ENCODE results near the gene KIF2A.

KIF2A gene

GRCh38 chr5:62348723-62349481 is 42.9 kb downstream of the KIF2A start:
- no peaks in the 10 kb centered on the region for H3K4me1 ChIP-seq (ENCODE audit: control insufficient read depth, insufficient read depth, low read length)
- no peak overlapping the region for H3K4me3 ChIP-seq (ENCODE audit: low read depth, low read length)
- peaks cover 41 to 49% of the 10 kb centered on the region in 2 experiments for H3K36me3 ChIP-seq (ENCODE audit: control insufficient read depth in 2 of 2, insufficient read depth in 1 of 2, low read length in 2 of 2)
- TF ChIP-seq, protein P1, sequence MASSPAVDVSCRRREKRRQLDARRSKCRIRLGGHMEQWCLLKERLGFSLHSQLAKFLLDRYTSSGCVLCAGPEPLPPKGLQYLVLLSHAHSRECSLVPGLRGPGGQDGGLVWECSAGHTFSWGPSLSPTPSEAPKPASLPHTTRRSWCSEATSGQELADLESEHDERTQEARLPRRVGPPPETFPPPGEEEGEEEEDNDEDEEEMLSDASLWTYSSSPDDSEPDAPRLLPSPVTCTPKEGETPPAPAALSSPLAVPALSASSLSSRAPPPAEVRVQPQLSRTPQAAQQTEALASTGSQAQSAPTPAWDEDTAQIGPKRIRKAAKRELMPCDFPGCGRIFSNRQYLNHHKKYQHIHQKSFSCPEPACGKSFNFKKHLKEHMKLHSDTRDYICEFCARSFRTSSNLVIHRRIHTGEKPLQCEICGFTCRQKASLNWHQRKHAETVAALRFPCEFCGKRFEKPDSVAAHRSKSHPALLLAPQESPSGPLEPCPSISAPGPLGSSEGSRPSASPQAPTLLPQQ (tag by site-specific recombination; IDR thresholded peaks at IDR 0.05), result no peak
- TF ChIP-seq ZNF112 (tag by site-specific recombination; IDR thresholded peaks at IDR 0.05), result no peak
- TF ChIP-seq ZBTB7A (tag by site-specific recombination; IDR thresholded peaks at IDR 0.05; ENCODE audit: low read depth), result no peak
- no peak for TF ChIP-seq ZNF664 (tag by site-specific recombination; IDR thresholded peaks at IDR 0.05)
- no peak overlapping the region for H3K27ac ChIP-seq (ENCODE audit: extremely low read depth, low read depth, low read length)
- H3K9me3 ChIP-seq (ENCODE audit: control insufficient read depth, insufficient read depth, low read depth, low read length), result no peaks in the 10 kb centered on the region
- POLR2A ChIA-PET, result no interaction called here
- CTCF ChIA-PET, result interaction anchor here (0.6 kb wide), 1 partner anchor 1536 kb away, joined by 3 read pairs; no protein-coding TSS in a partner anchor

GRCh38 chr5:62354028-62354874 is 48.2 kb downstream of the KIF2A start:
- POLR2A ChIA-PET, result no interaction called here

GRCh38 chr5:62362701-62363100 is 56.7 kb downstream of the KIF2A start:
- H3K27ac ChIP-seq (ENCODE audit: extremely low read depth, low read depth, low read length), result no peak overlapping the region
- H3K4me1 ChIP-seq (ENCODE audit: control insufficient read depth, insufficient read depth, low read length), result no peaks in the 10 kb centered on the region
- no peaks in the 10 kb centered on the region for H3K9me3 ChIP-seq (ENCODE audit: control insufficient read depth, insufficient read depth, low read depth, low read length)
- TF ChIP-seq SCRT2 (tag by site-specific recombination; IDR thresholded peaks at IDR 0.05) (no peak), ZXDB (tag by site-specific recombination; IDR thresholded peaks at IDR 0.05) (no peak), ZNF416 (tag by site-specific recombination; IDR thresholded peaks at IDR 0.05) (no peak), TRIM28 (IDR thresholded peaks at IDR 0.05; ENCODE audit: borderline replicate concordance, low read length) (no peak), ZBTB44 (tag by site-specific recombination; IDR thresholded peaks at IDR 0.05) (no peak), ZNF621 (tag by site-specific recombination; IDR thresholded peaks at IDR 0.05) (no peak), ZNF558 (tag by site-specific recombination; IDR thresholded peaks at IDR 0.05) (no peak), KLF10 (tag by site-specific recombination; IDR thresholded peaks at IDR 0.05) (no peak), ZNF175 (tag by site-specific recombination; IDR thresholded peaks at IDR 0.05) (no peak), BCL11A (tag by site-specific recombination; IDR thresholded peaks at IDR 0.05; ENCODE audit: low read depth) (no peak), ZBTB8A (tag by site-specific recombination; IDR thresholded peaks at IDR 0.05) (no peak), INSM2 (tag by site-specific recombination; IDR thresholded peaks at IDR 0.05) (no peak)
- TF ChIP-seq, protein P2, sequence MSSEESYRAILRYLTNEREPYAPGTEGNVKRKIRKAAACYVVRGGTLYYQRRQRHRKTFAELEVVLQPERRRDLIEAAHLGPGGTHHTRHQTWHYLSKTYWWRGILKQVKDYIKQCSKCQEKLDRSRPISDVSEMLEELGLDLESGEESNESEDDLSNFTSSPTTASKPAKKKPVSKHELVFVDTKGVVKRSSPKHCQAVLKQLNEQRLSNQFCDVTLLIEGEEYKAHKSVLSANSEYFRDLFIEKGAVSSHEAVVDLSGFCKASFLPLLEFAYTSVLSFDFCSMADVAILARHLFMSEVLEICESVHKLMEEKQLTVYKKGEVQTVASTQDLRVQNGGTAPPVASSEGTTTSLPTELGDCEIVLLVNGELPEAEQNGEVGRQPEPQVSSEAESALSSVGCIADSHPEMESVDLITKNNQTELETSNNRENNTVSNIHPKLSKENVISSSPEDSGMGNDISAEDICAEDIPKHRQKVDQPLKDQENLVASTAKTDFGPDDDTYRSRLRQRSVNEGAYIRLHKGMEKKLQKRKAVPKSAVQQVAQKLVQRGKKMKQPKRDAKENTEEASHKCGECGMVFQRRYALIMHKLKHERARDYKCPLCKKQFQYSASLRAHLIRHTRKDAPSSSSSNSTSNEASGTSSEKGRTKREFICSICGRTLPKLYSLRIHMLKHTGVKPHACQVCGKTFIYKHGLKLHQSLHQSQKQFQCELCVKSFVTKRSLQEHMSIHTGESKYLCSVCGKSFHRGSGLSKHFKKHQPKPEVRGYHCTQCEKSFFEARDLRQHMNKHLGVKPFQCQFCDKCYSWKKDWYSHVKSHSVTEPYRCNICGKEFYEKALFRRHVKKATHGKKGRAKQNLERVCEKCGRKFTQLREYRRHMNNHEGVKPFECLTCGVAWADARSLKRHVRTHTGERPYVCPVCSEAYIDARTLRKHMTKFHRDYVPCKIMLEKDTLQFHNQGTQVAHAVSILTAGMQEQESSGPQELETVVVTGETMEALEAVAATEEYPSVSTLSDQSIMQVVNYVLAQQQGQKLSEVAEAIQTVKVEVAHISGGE (tag by site-specific recombination; conservative IDR thresholded peaks at IDR 0.05; ENCODE audit: low read depth), result no peak
- CTCF ChIA-PET, result interaction anchor here (1.5 kb wide), 1 partner anchor 10 kb away, joined by 5 read pairs; no protein-coding TSS in a partner anchor
- peaks cover 56 to 74% of the 10 kb centered on the region in 2 experiments for H3K36me3 ChIP-seq (ENCODE audit: control insufficient read depth in 2 of 2, insufficient read depth in 1 of 2, low read length in 2 of 2)
- POLR2A ChIA-PET, result no interaction called here
- H3K4me3 ChIP-seq (ENCODE audit: low read depth, low read length), result no peak overlapping the region

More at GRCh38 chr5:62354028-62354874, 48.2 kb downstream of the KIF2A start:
- CTCF ChIA-PET, result interaction anchor here (0.6 to 1.8 kb wide), 4 partner anchors 10 to 144 kb away, joined by 3 to 10 read pairs (median 6); no protein-coding TSS in a partner anchor
- Histone ChIP-seq H3K4me1 (ENCODE audit: control insufficient read depth, insufficient read depth, low read length) (no peaks in the 10 kb centered on the region), H3K4me3 (ENCODE audit: low read depth, low read length) (no peak overlapping the region), H3K27ac (ENCODE audit: extremely low read depth, low read depth, low read length) (no peak overlapping the region), H3K36me3 (ENCODE audit: control insufficient read depth in 2 of 2, insufficient read depth in 1 of 2, low read length in 2 of 2) (peaks cover 67 to 75% of the 10 kb centered on the region in 2 experiments), H3K9me3 (ENCODE audit: control insufficient read depth, insufficient read depth, low read depth, low read length) (no peaks in the 10 kb centered on the region)
- TF ChIP-seq ZFP41 (tag by site-specific recombination; IDR thresholded peaks at IDR 0.05; ENCODE audit: borderline replicate concordance), result no peak
- TF ChIP-seq ZNF654 (tag by site-specific recombination; IDR thresholded peaks at IDR 0.05; ENCODE audit: low read depth), result peak; percentile 33
